Vagina (tissue), 2 donors: Measurements from ENCODE around the gene NAV2.

Experiments used
- POLR2A ChIP-seq, 2 donors: fragments of 450-650 bp; IDR thresholded peaks; one replicate each; pipeline ENCODE4 v1.6.1; 2017; ENCODE audit warnings: antibody characterized with exemption in 2 of 2, mild to moderate bottlenecking in 2 of 2, moderate library complexity in 2 of 2
- TF ChIP-seq, protein P1 (sequence below), 3 experiments: fragments of 450-650 bp in 2 of 3; fragments of 200-600 bp in 1 of 3; sonication (generic) in 1 of 3; IDR thresholded peaks; one replicate each; pipeline ENCODE4 v1.5.1; 2017 to 2019; ENCODE audit warnings: antibody characterized with exemption in 3 of 3, mild to moderate bottlenecking in 2 of 3, moderate library complexity in 2 of 3

DNA sequence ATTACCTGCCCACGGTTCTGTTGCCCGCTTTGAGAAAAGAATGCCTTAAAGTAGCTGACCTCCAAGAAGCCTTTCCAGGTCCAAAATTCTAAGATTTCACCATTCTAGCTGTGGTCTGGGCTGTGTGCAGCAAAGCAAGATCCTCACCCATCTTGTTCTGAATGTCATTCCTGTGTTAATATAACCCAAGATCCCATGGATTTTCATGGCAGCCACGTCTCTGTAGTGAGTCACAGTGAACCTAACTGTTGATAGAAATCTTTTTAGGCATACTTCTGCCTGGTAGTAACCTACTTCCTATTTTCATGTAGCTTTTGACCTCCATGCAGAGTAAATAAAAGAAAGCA lies 210.0 kb downstream of the NAV2 start:
- TF ChIP-seq, protein P1, sequence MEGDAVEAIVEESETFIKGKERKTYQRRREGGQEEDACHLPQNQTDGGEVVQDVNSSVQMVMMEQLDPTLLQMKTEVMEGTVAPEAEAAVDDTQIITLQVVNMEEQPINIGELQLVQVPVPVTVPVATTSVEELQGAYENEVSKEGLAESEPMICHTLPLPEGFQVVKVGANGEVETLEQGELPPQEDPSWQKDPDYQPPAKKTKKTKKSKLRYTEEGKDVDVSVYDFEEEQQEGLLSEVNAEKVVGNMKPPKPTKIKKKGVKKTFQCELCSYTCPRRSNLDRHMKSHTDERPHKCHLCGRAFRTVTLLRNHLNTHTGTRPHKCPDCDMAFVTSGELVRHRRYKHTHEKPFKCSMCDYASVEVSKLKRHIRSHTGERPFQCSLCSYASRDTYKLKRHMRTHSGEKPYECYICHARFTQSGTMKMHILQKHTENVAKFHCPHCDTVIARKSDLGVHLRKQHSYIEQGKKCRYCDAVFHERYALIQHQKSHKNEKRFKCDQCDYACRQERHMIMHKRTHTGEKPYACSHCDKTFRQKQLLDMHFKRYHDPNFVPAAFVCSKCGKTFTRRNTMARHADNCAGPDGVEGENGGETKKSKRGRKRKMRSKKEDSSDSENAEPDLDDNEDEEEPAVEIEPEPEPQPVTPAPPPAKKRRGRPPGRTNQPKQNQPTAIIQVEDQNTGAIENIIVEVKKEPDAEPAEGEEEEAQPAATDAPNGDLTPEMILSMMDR (IDR thresholded peaks at IDR 0.05), result no peak
- TF ChIP-seq POLR2A (IDR thresholded peaks at IDR 0.05), result no peak
